GM12878 (cell line): Measurements from ENCODE around the gene TOPAZ1. TPM values are rescaled to one million over a fixed set of nuclear protein-coding genes. Genes with fewer than 3 reads are reported as not detected.

Source experiments
- ATAC-seq: fragments of 200-7000 bp; cut with Tn5 transposase; 3 replicates; pipeline ENCODE4 v1.9.1; 2020; ENCODE audit warnings: mild to moderate bottlenecking, moderate library complexity
- BruUV-seq: library from RNA; stranded (reverse); fragments of 400-500 nt; replicated peaks from 2 replicates; lab custom pipeline; 2021; lab: Mats Ljungman, UMichigan
- CTCF ChIA-PET: fragments of 300-600 bp; sonication (Branson Sonifier 250); formaldehyde crosslinking; extraction: SDS; loops from one replicate; lab custom pipeline; 2021; ENCODE audit warnings: inconsistent platforms; lab: Yijun Ruan, JAX
- POLR2A ChIA-PET: fragments of 350-600 bp; formaldehyde crosslinking; extraction: SDS; loops from one replicate; lab custom pipeline; 2021; ENCODE audit warnings: inconsistent platforms; lab: Charles Lee
- RAD21 ChIA-PET: fragments of 300-600 bp; sonication (Branson Sonifier 250); formaldehyde crosslinking; loops from one replicate; lab custom pipeline; 2023; ENCODE audit warnings: antibody characterized with exemption; ENCODE audit not compliant: unreplicated experiment; lab: Charles Lee
- SMC1A ChIA-PET: fragments of 300-600 bp; sonication (Branson Sonifier 250); formaldehyde crosslinking; loops from one replicate; lab custom pipeline; 2023; ENCODE audit not compliant: unreplicated experiment, uncharacterized antibody; lab: Charles Lee
- DNase-seq: peaks from one replicate; pipeline ENCODE4 v3.0.0-alpha.2; 2011; ENCODE audit warnings: low read depth, low spot score
- FAIRE-seq: peaks from 3 replicates; lab custom pipeline; 2011; peaks lifted over from hg19 to GRCh38; lab: Jason Lieb, UNC
- H2AFZ ChIP-seq: 2 replicates; pipeline ENCODE4 v1.6.0; 2011; ENCODE audit warnings: low read depth, low read length, control low read depth; ENCODE audit not compliant: control insufficient read depth
- H3K27ac ChIP-seq: 2 replicates; pipeline ENCODE4 v1.5.1; 2011; ENCODE audit warnings: control low read depth; ENCODE audit not compliant: control insufficient read depth, insufficient read depth
- H3K27me3 ChIP-seq, 2 experiments: replicated peaks in 1 of 2; 2 replicates each; pipeline versions ENCODE4 v1.6.0 to v1.6.1; 2011; ENCODE audit warnings: low read length in 1 of 2; ENCODE audit not compliant: control insufficient read depth in 2 of 2, insufficient read depth in 2 of 2
- H3K36me3 ChIP-seq, 2 experiments: 2 replicates each; pipeline ENCODE4 v1.5.1; 2011; ENCODE audit warnings: low read length in 1 of 2; ENCODE audit not compliant: control insufficient read depth in 2 of 2, insufficient read depth in 2 of 2
- H3K4me1 ChIP-seq: 2 replicates; pipeline ENCODE4 v1.6.1; 2011; ENCODE audit warnings: mild to moderate bottlenecking, low read length, moderate library complexity, mixed read lengths; ENCODE audit not compliant: control insufficient read depth, insufficient read depth
- H3K4me2 ChIP-seq: 2 replicates; pipeline ENCODE4 v1.6.0; 2011; ENCODE audit warnings: control low read depth; ENCODE audit not compliant: control insufficient read depth, insufficient read depth
- H3K4me3 ChIP-seq: fragments of 200-600 bp; sonication (generic); 2 replicates; pipeline ENCODE4 v1.5.1; 2016
- H3K79me2 ChIP-seq: 2 replicates; pipeline ENCODE4 v1.6.0; 2011; ENCODE audit warnings: low read length; ENCODE audit not compliant: control insufficient read depth, insufficient read depth
- H3K9ac ChIP-seq: 2 replicates; pipeline ENCODE4 v1.8.0; 2011; ENCODE audit warnings: low read length, control low read depth, mixed read lengths; ENCODE audit not compliant: control insufficient read depth, insufficient read depth
- H3K9me3 ChIP-seq: replicated peaks from 3 replicates; pipeline ENCODE4 v1.5.1; 2011; ENCODE audit warnings: mild to moderate bottlenecking, low read length; ENCODE audit not compliant: control insufficient read depth, insufficient read depth
- H4K20me1 ChIP-seq: 2 replicates; pipeline ENCODE4 v1.6.0; 2011; ENCODE audit not compliant: control insufficient read depth, insufficient read depth
- BMI1 ChIP-seq: fragments of 450-650 bp; IDR thresholded peaks from 2 replicates; pipeline ENCODE4 v1.6.1; 2016; ENCODE audit warnings: mild to moderate bottlenecking, moderate library complexity, borderline replicate concordance
- CEBPZ ChIP-seq: fragments of 150-350 bp; IDR thresholded peaks from 2 replicates; pipeline ENCODE4 v1.6.1; 2016; ENCODE audit warnings: low read depth, low read length
- CTCF ChIP-seq, 3 experiments: IDR thresholded peaks in 2 of 3; conservative IDR thresholded peaks in 1 of 3; 2 replicates each; pipeline ENCODE4 v1.5.1; 2011; ENCODE audit warnings: low read depth in 3 of 3, low read length in 3 of 3, mild to moderate bottlenecking in 3 of 3, control low read depth in 2 of 3, moderate library complexity in 2 of 3, inconsistent platforms in 1 of 3, mixed read lengths in 1 of 3; ENCODE audit not compliant: control insufficient read depth in 2 of 3, insufficient read depth in 1 of 3; ENCODE audit errors: extremely low read depth in 1 of 3
- E2F4 ChIP-seq: IDR thresholded peaks from 2 replicates; pipeline ENCODE4 v1.6.1; 2012; ENCODE audit warnings: low read depth, low read length, improper control_type of control experiment
- EP300 ChIP-seq, 2 experiments: fragments of 150-350 bp in 1 of 2; IDR thresholded peaks; 2 replicates each; pipeline ENCODE4 v1.6.1; 2011 to 2012; ENCODE audit warnings: low read depth in 2 of 2, low read length in 2 of 2, borderline replicate concordance in 1 of 2, improper control_type of control experiment in 1 of 2, inconsistent platforms in 1 of 2; ENCODE audit not compliant: control insufficient read depth in 1 of 2
- IKZF2 ChIP-seq, 2 experiments: fragments of 450-650 bp; IDR thresholded peaks; 2 replicates each; pipeline ENCODE4 v1.6.1; 2017; ENCODE audit warnings: mild to moderate bottlenecking in 2 of 2, moderate library complexity in 2 of 2
- LARP7 ChIP-seq: fragments of 450-650 bp; IDR thresholded peaks from 2 replicates; pipeline ENCODE4 v1.6.1; 2017; ENCODE audit warnings: mild to moderate bottlenecking
- PML ChIP-seq: IDR thresholded peaks from 2 replicates; pipeline ENCODE4 v1.6.1; 2012; ENCODE audit warnings: low read length, inconsistent platforms
- RAD21 ChIP-seq: IDR thresholded peaks from 2 replicates; pipeline ENCODE4 v1.6.1; 2011; ENCODE audit warnings: mild to moderate bottlenecking, low read depth, low read length, moderate library complexity; ENCODE audit not compliant: insufficient read depth
- SIN3A ChIP-seq: IDR thresholded peaks from 2 replicates; pipeline ENCODE4 v1.6.1; 2012; ENCODE audit warnings: low read depth, low read length, improper control_type of control experiment
- SREBF1 ChIP-seq: IDR thresholded peaks from 2 replicates; pipeline ENCODE4 v1.6.1; 2012; ENCODE audit warnings: mild to moderate bottlenecking, low read length
- SRF ChIP-seq, 2 experiments: IDR thresholded peaks; 2 replicates each; pipeline ENCODE4 v1.6.1; 2011; ENCODE audit warnings: low read depth in 2 of 2, low read length in 2 of 2, mild to moderate bottlenecking in 1 of 2, moderate library complexity in 1 of 2
- WRNIP1 ChIP-seq: IDR thresholded peaks from 2 replicates; pipeline ENCODE4 v1.6.1; 2011; ENCODE audit warnings: low read depth, low read length, improper control_type of control experiment, borderline replicate concordance
- ZNF207 ChIP-seq: fragments of 450-650 bp; IDR thresholded peaks from 2 replicates; pipeline ENCODE4 v1.6.1; 2014; ENCODE audit warnings: antibody characterized with exemption, mild to moderate bottlenecking, borderline replicate concordance
- WGBS: methylation state at CpG from one replicate; pipeline ENCODE4 v1.1.6; 2016; ENCODE audit warnings: low lambda C conversion rate; ENCODE audit not compliant: insufficient replicate concordance, insufficient coverage; ENCODE audit errors: missing lambda C conversion rate; 5-methylcytosine and 5-hydroxymethylcytosine counted together
- in situ Hi-C: fragments of 300-500 bp; cut with MboI; formaldehyde crosslinking; loops from 9 replicates; pipeline ENCODE4 v1.14.3; 2018; ENCODE audit warnings: mixed read lengths
- intact Hi-C: fragments of 100-400 bp; cut with micrococcal nuclease; formaldehyde crosslinking; loops from one replicate; pipeline ENCODE4 v1.14.2; 2022; ENCODE audit not compliant: unreplicated experiment
- polyA plus RNA-seq, 11 experiments: library from polyadenylated mRNA; depleted of rRNA in 4 of 11; unstranded in 6 of 11; stranded (reverse) in 5 of 11; fragments of >200 nt; fragmentation: Nextera tagmentation in 4 of 11; fragmentation: Illumina TruSeq in 1 of 11; extraction: Ambion mirVana in 4 of 11; extraction: Trizol in 1 of 11; gene quantifications; 1 replicate in 1 of 11; 2 replicates in 10 of 11; pipeline versions ENCODE4 v1.2.1 to v1.2.3, GENCODE V29; 2011 to 2016; ENCODE audit warnings: inconsistent platforms in 2 of 11, missing spikeins in 2 of 11, low read depth in 1 of 11
- total RNA-seq, 4 experiments: library from RNA; depleted of rRNA in 3 of 4; stranded (reverse); fragments of >200 nt in 3 of 4; fragmentation: Illumina TruSeq in 1 of 4; extraction: Trizol in 1 of 4; gene quantifications; 2 replicates each; pipeline versions ENCODE4 v1.2.1 to v1.2.3, GENCODE V29; 2013 to 2021

TOPAZ1 gene
- total and polyA plus RNA-seq, 10 of the 15 experiments (the other 5 are each of a cell fraction or from before 2014, with no cell fraction given) = 0.02 TPM; not detected in 9

- no peak for TF ChIP-seq E2F4
- no peak for TF ChIP-seq BMI1
- TF ChIP-seq RAD21 = no peak
- TF ChIP-seq IKZF2 (IDR thresholded peaks at IDR 0.05) = no peak
- TF ChIP-seq ZNF207 = no peak
Observed at GRCh38 chr3:44265815-44266214, 24.1 kb downstream of the TOPAZ1 start (continued).

- ChIA-PET POLR2A (no interaction called here), RAD21 (no interaction called here), SMC1A (no interaction called here), CTCF (no interaction called here)
- ATAC-seq = no peak
- DNase-seq = no peak
- Histone ChIP-seq H3K9ac (no peak overlapping the region), H3K79me2 (no peaks in the 10 kb centered on the region), H3K4me2 (no peak overlapping the region), H3K36me3 (no peaks in the 10 kb centered on the region), H3K4me3 (no peak overlapping the region), H3K27ac (no peak overlapping the region), H3K4me1 (no peaks in the 10 kb centered on the region), H3K9me3 (no peaks in the 10 kb centered on the region), H4K20me1 (no peaks in the 10 kb centered on the region), H3K27me3 (no peaks in the 10 kb centered on the region), H2AFZ (no peak overlapping the region)
- 0% methylated on average over 2 of the region's 2 CpGs for WGBS
- intact Hi-C loops = no loop called here
- no peak for FAIRE-seq
- no TSS peak for BruUV-seq
- in situ Hi-C loops = no loop called here
- TF ChIP-seq WRNIP1 (no peak), SRF (IDR thresholded peaks at IDR 0.05; ENCODE audit: low read depth in 2 of 2, low read length in 2 of 2) (no peak), SIN3A (no peak), EP300 (IDR thresholded peaks at IDR 0.05; ENCODE audit: borderline replicate concordance in 1 of 2, control insufficient read depth in 1 of 2, low read depth in 2 of 2, low read length in 2 of 2) (no peak), CEBPZ (no peak), CTCF (IDR thresholded peaks at IDR 0.05 in 2 of 3, conservative IDR thresholded peaks at IDR 0.05 in 1 of 3; ENCODE audit: control insufficient read depth in 2 of 3, extremely low read depth in 1 of 3, insufficient read depth in 1 of 3, low read depth in 3 of 3, low read length in 3 of 3) (no peak), SREBF1 (no peak), LARP7 (no peak), PML (no peak)
Observed at GRCh38 chr3:44272191-44272590, 30.5 kb downstream of the TOPAZ1 start.
